Measurements from ENCODE around the gene ZNF519. TPM values are rescaled to one million over a fixed set of nuclear protein-coding genes. Genes with fewer than 3 reads are reported as not detected.
"Not testable (repeated sequence)": the region's sequence is repeated elsewhere in the genome, so short reads cannot be mapped to it uniquely, and the experiment has no call there.

The ZNF519 gene
- total and polyA plus RNA-seq, 2 donors from 2014 or later = 1.0 to 6.6 TPM

DNA sequence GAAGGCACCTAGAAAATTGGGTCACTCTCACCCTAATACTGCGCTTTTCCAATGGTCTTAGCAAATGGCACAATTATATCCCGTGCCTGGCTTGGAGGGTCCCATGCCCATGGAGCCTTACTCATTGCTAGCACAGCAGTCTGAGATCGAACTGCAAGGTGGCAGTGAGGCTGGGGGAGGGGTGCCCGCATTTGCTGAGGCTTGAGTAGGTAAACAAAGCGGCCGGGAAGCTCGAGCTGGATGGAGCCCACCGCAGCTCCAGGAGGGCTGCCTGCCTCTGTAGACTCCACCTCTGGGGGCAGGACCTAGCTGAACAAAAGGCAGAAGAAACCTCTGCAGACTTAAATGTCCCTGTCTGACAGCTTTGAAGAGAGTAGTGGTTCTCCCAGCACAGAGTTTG, 30.7 kb upstream of the ZNF519 start:
- intact Hi-C loops (cut with DNase I); H3K9ac ChIP-seq (ENCODE audit: low read length in 3 of 3); FAIRE-seq; H3K27me3 ChIP-seq (ENCODE audit: control insufficient read depth, insufficient read depth, low read length); H3K9me3 ChIP-seq (ENCODE audit: control insufficient read depth in 2 of 3, insufficient read depth in 1 of 3, low read length in 3 of 3); H3K27ac ChIP-seq (ENCODE audit: low read depth in 2 of 2, low read length in 2 of 2); H3K4me3 ChIP-seq (ENCODE audit: low read length in 3 of 3); H3K4me1 ChIP-seq (ENCODE audit: control insufficient read depth in 2 of 3, insufficient read depth in 2 of 3, low read depth in 1 of 3, low read length in 3 of 3); H3K36me3 ChIP-seq (ENCODE audit: control insufficient read depth in 2 of 3, insufficient read depth in 3 of 3, low read length in 3 of 3): not testable (repeated sequence)
- peak in 1 of 5 donors; percentile 32 for DNase-seq

DNA sequence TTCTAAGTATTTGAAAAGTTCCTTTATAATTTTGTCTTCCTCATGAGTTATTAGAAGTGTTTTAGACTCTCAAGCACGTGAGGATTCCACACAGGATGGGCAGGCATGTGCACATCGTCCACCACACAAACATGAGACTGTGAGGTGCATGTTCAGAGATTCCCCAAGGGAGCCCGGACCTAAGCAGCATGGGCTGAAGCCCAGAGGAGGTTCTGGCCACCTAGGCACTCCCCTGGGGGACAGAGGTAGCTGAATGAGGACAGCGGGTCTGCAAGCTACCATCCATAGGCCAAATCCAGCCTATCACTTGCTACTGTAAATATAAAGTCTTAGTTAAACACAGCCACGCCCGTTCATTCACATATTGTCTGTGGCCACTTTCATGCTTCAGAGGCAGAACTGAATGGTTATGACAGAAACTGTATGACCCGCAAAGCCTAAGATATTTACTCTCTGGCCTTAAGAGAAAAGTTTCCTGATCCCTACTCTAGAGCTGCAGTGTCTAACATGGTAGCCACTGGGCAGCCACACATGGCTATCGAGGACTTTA, 19.4 kb upstream of the ZNF519 start:
- H3K27ac ChIP-seq (ENCODE audit: low read depth in 2 of 2, low read length in 2 of 2); H3K9me3 ChIP-seq (ENCODE audit: control insufficient read depth in 2 of 3, insufficient read depth in 1 of 3, low read length in 3 of 3); H3K4me1 ChIP-seq (ENCODE audit: control insufficient read depth in 2 of 3, insufficient read depth in 2 of 3, low read depth in 1 of 3, low read length in 3 of 3); H3K9ac ChIP-seq (ENCODE audit: low read length in 3 of 3); H3K4me3 ChIP-seq (ENCODE audit: low read length in 3 of 3); FAIRE-seq; H3K27me3 ChIP-seq (ENCODE audit: control insufficient read depth, insufficient read depth, low read length); DNase-seq; intact Hi-C loops (cut with DNase I); H3K36me3 ChIP-seq (ENCODE audit: control insufficient read depth in 2 of 3, insufficient read depth in 3 of 3, low read length in 3 of 3): not testable (repeated sequence)

DNA sequence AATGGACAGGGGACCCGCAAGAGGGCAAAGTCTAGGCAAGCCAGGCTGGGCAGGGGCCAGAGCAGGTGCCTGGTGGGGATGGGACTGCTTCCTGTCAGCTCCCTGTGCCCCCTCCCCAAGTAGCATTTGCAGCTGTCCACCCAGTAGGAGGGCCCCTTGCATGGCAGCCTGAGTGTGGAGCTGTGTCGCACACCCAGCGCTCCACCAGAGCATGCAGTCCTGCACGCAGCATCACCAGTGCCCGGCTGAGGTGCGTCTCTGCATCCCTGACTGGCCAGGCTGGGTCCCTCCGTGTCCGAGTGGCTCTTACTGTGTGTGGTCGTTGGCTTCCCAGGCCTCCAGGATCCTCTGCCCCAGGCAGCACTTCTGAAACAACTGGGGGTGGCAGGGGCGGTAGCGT, 18.5 kb upstream of the ZNF519 start:
- FAIRE-seq; H3K9me3 ChIP-seq (ENCODE audit: control insufficient read depth in 2 of 3, insufficient read depth in 1 of 3, low read length in 3 of 3); H3K36me3 ChIP-seq (ENCODE audit: control insufficient read depth in 2 of 3, insufficient read depth in 3 of 3, low read length in 3 of 3); H3K9ac ChIP-seq (ENCODE audit: low read length in 3 of 3); H3K27me3 ChIP-seq (ENCODE audit: control insufficient read depth, insufficient read depth, low read length); H3K27ac ChIP-seq (ENCODE audit: low read depth in 2 of 2, low read length in 2 of 2); H3K4me3 ChIP-seq (ENCODE audit: low read length in 3 of 3); H3K4me1 ChIP-seq (ENCODE audit: control insufficient read depth in 2 of 3, insufficient read depth in 2 of 3, low read depth in 1 of 3, low read length in 3 of 3); intact Hi-C loops (cut with DNase I): not testable (repeated sequence)
- peak in 1 of 5 donors; percentile 24 for DNase-seq

DNA sequence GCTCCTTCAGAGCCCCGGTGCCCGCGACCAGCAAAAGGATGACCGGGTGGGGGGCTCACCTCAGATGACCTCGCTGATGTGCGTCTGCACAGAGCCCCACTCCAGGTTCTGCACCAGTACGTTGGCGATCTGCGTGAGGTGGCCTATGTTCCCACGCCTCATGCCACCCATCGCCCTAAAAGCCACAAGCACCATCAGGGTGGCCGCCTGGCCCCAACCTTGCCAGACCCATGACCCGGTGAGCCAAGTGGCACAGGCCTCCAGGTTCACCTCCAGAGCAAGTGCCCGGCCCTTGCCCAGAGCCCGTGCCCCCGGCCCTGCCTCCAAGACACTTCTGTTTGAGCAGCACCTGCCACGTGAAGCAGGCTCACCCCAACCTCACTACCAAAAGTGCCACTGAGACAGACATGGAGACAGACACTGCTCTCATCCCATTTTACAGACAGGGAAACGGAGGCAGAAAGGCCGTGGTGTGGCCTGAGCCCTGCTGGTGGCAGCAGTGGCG, 17.7 kb upstream of the ZNF519 start:
- intact Hi-C loops (cut with DNase I); H3K9me3 ChIP-seq (ENCODE audit: control insufficient read depth in 2 of 3, insufficient read depth in 1 of 3, low read length in 3 of 3); DNase-seq; H3K4me1 ChIP-seq (ENCODE audit: control insufficient read depth in 2 of 3, insufficient read depth in 2 of 3, low read depth in 1 of 3, low read length in 3 of 3); FAIRE-seq; H3K27ac ChIP-seq (ENCODE audit: low read depth in 2 of 2, low read length in 2 of 2); H3K9ac ChIP-seq (ENCODE audit: low read length in 3 of 3); H3K27me3 ChIP-seq (ENCODE audit: control insufficient read depth, insufficient read depth, low read length); H3K36me3 ChIP-seq (ENCODE audit: control insufficient read depth in 2 of 3, insufficient read depth in 3 of 3, low read length in 3 of 3); H3K4me3 ChIP-seq (ENCODE audit: low read length in 3 of 3): not testable (repeated sequence)

DNA sequence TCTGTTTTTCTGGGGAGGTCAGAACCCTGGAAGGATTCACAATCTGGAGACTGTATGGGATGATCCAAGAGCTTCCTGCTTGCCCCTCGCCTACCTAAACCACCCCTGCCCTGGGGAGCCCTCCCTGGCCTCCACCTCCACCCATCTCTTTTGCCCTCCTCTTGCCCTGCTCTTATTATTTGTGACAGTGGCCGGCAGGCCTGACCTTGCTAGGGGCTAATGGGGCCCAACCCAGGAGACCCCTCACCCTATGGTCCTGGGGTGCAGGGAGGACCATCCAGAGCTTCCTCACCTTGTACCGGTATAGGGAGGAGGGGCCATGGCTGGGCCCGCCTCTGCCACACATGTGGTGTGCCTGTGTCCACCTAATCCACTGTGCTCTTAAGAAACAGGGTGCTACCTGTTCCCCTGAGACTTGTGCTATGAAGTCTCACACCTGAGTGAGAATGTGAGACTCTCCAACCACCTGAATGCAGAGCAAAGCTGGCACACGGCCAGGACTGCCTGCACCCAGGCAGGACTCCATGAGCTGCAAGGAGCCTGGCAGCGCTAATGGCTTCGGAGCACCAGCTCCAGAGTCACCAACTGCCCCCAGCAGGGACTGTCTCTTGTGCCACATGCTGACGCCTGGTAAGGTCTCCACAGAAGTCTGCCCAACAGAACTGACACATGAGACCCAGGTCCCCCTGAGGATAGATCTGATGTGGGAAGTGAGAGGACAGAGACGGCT, 17.1 kb upstream of the ZNF519 start:
- H3K36me3 ChIP-seq (ENCODE audit: control insufficient read depth in 2 of 3, insufficient read depth in 3 of 3, low read length in 3 of 3); H3K9me3 ChIP-seq (ENCODE audit: control insufficient read depth in 2 of 3, insufficient read depth in 1 of 3, low read length in 3 of 3); H3K4me3 ChIP-seq (ENCODE audit: low read length in 3 of 3); FAIRE-seq; H3K9ac ChIP-seq (ENCODE audit: low read length in 3 of 3); intact Hi-C loops (cut with DNase I); H3K27me3 ChIP-seq (ENCODE audit: control insufficient read depth, insufficient read depth, low read length); H3K27ac ChIP-seq (ENCODE audit: low read depth in 2 of 2, low read length in 2 of 2); H3K4me1 ChIP-seq (ENCODE audit: control insufficient read depth in 2 of 3, insufficient read depth in 2 of 3, low read depth in 1 of 3, low read length in 3 of 3); DNase-seq: not testable (repeated sequence)

DNA sequence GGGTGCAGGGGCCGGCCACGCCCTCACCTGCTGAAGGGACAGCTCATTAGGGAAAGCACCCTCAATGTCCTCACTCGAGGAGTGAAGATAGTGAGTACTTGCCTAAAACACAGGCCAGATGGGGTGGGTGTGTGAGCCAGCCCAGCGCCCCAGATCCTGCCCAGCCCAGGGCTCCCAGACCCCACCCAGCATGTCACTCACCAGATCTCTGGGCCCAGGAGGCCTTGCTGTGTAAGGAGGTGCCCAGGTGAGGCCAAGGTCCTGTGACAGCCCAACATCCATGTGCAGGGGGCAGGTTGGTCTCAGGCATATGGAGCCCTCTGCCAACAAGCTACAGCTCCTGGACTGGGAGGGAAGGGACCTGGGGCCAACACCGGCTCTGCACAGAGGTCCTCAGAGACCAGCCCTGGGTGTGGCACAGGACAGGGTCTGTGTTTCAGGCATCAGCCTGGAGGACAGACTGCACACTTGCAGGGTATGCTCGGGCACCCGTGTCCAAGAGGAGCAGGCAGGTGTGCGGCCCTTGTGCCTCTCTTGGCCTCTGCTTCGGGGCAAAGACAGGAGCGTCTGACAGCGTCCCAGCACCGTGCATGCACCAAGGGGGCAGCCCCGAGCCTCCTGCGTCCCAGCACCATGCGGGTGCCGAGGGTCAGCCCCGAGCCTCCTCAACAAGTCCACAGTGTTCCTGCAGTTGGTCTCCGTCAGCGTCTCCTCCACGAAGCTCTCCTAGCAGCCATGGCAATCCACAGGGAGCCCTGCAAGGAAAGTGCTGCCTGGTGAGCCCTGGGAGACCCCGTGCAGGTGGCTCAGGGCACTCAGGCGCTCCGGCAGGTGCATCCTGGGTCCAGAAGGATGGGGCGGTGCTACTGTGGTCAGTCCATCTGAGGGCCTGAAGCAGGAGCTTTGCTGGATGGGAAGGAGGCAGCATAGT, 16.0 kb upstream of the ZNF519 start:
- FAIRE-seq; H3K4me3 ChIP-seq (ENCODE audit: low read length in 3 of 3); H3K9ac ChIP-seq (ENCODE audit: low read length in 3 of 3); H3K9me3 ChIP-seq (ENCODE audit: control insufficient read depth in 2 of 3, insufficient read depth in 1 of 3, low read length in 3 of 3); H3K27me3 ChIP-seq (ENCODE audit: control insufficient read depth, insufficient read depth, low read length); DNase-seq; intact Hi-C loops (cut with DNase I); H3K4me1 ChIP-seq (ENCODE audit: control insufficient read depth in 2 of 3, insufficient read depth in 2 of 3, low read depth in 1 of 3, low read length in 3 of 3); H3K27ac ChIP-seq (ENCODE audit: low read depth in 2 of 2, low read length in 2 of 2); H3K36me3 ChIP-seq (ENCODE audit: control insufficient read depth in 2 of 3, insufficient read depth in 3 of 3, low read length in 3 of 3): not testable (repeated sequence)

DNA sequence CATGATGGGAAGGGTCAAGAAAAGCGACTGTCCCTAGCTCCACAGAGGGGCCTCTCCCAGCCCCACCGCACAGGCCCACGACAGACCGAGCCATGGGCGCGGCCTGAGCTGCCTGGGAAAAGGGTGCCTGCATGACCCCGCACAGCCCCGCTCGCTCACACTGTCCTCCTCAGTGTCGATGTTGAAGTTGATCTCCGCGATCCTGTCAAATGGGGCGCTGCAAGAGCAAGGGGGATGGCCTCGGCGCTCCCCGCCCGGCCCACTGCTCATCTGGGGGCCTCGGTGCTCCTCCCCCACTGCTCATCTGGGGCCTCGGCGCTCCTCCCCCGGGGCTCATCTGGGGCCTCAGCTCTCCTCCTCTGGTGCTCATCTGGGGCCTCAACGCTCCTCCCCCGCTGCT, 14.5 kb upstream of the ZNF519 start:
- H3K36me3 ChIP-seq (ENCODE audit: control insufficient read depth in 2 of 3, insufficient read depth in 3 of 3, low read length in 3 of 3); FAIRE-seq; H3K27me3 ChIP-seq (ENCODE audit: control insufficient read depth, insufficient read depth, low read length); H3K9ac ChIP-seq (ENCODE audit: low read length in 3 of 3); intact Hi-C loops (cut with DNase I); DNase-seq; H3K27ac ChIP-seq (ENCODE audit: low read depth in 2 of 2, low read length in 2 of 2); H3K4me1 ChIP-seq (ENCODE audit: control insufficient read depth in 2 of 3, insufficient read depth in 2 of 3, low read depth in 1 of 3, low read length in 3 of 3); H3K9me3 ChIP-seq (ENCODE audit: control insufficient read depth in 2 of 3, insufficient read depth in 1 of 3, low read length in 3 of 3); H3K4me3 ChIP-seq (ENCODE audit: low read length in 3 of 3): not testable (repeated sequence)

All from kidney (tissue), 11 donors.